GM19455 (cell line): ENCODE data around the gene KRT40.

Source experiments
- ATAC-seq: cut with Tn5 transposase; IDR thresholded peaks from one replicate; pipeline ENCODE4 v1.9.1; 2021; ENCODE audit not compliant: unreplicated experiment

KRT40 gene

GRCh38 chr17:40953881-40954280, 30.2 kb downstream of the KRT40 start:
- ATAC-seq: no peak

- ATAC-seq: no peak
Observed at GRCh38 chr17:40952661-40953060, 31.5 kb downstream of the KRT40 start.

DNA sequence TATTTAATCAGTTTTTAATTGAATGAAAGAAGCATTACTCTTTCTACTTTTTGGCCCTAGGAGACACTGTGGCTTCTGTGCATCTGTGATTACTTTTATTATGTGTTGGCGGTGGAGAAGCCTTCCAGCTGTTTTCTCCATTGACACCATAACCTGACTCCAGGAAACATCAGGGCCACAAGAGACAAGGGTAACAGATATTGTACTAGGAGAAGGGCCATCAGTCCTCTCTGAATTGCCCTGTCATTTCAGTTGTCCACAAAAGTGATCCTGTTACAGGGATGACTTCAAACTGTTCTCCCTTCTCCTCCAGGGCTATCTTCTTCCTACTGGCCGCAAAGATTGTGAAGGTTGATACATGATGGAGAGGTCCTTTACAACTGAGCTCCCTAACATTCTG, 32.0 kb downstream of the KRT40 start:
- no peak for ATAC-seq

DNA sequence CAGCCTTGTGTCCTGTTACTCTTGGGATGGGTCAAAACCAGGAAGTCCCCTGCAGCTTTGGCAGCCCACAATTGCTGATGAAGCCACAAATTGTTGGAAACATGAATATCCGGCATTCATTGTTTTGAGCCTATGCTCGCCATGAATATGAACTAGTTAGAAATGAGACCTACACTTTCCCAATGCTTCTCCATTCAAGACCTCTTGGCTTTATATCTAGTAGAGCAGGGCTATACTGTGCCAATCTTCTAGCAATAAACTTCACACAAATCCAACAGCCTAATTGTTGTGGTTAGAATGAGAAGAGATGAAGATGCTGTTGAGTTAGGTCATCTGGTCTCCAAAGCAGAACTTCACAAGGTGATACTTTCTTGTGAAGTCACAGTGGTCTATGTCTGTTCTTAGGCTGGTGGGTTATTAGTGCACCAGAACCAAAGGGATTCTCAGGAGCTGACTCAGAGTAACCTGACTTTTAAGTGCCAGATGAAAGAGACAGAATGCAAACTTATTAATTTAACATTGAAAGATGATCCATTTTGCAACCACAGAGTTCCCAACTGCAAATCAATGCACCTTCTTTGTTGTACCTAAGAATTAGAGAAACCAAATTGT, 33.0 kb downstream of the KRT40 start:
- no peak for ATAC-seq

- no peak for ATAC-seq
Observed at GRCh38 chr17:40950176-40950575, 34.0 kb downstream of the KRT40 start.

DNA sequence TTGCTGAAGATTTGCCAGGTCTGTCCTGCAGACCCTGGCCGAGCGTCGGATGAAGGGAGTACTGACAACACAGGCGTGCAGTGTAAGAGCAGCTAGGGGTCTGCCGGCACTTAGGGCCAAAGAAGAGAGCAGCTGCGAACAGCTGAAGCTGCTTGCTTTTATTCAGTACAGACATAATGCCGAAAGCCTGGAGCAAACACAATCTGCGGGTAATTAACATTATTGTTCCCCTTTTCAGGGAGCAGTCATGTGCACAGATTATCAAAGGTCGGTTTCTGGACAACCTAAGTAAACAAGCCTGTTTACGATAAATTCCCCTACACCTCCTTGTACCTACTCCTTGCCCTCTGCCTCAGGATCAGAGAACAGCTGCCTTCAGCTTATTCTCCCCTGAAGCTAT, 34.7 kb downstream of the KRT40 start:
- no peak for ATAC-seq

DNA sequence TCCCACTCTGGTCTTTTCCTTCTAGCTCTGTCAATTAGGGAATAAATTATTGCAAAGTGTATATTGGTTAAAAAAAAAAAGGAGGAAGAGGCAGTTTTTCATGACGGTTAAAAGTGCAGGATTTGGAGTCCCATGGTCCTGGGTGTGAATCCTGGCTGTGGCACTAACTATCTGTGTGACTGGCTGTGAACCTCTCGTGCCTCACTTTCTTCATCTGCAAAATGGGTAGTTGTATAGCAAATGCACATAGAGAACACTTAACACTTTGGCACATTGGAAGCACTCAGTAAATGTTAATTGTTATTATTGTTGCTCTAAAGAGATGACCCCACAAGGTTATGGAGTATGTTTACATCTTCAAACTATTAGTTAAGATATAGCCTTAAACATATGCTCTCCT, 36.2 kb downstream of the KRT40 start:
- ATAC-seq: no peak

- ATAC-seq: no peak
Observed at GRCh38 chr17:40945414-40945813, 38.7 kb downstream of the KRT40 start.

GRCh38 chr17:40944531-40944930, 39.6 kb downstream of the KRT40 start:
- ATAC-seq: no peak

GRCh38 chr17:40942553-40942952, 41.6 kb downstream of the KRT40 start:
- ATAC-seq: no peak

- no peak for ATAC-seq
Observed at GRCh38 chr17:40940266-40940665, 43.9 kb downstream of the KRT40 start.

DNA sequence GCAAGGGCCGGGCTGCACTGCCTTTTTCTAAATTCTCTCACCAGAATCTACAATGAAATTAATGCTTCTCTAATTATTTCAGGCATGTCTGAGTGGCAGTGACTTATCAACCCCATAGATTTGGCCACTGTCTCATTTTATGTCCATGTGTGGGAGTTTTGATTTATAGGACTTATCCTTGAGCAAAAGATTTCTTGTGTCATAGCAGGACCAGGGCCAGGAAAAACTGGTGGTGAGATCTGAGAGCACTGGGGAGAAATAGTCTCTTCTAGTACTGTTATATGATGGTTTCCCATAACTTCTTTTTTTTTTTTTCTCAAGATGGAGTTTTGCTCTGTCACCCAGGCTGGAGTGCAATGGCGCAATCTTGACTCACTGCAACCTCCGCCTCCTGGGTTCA, 45.1 kb downstream of the KRT40 start:
- no peak for ATAC-seq

DNA sequence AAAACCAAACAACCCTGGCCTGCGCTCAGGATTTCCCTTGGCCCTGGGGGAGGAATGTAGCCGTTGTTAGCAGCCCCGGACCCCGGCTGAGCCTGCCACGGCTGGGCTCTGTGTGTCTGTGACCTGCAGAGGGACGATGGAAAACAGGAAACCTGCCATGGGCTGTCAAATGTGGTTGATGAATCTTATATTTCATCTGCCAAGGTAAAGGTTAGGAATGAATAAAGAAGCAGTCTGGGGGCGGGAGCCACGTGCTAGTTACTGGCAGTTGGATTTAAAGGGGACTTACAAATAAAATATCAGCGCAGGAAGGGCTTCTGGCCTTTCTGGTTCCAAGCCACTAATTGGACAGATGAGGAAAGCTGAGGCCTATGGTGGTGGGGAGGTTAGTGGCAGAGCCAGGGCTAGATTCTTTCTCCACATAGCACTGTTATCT, 46.7 kb downstream of the KRT40 start, which contains the start of gene KRT23:
Gene KRT23 (minus strand): TSS at position 263 of the 436 bp plus-strand sequence. CDS start 1,043 bp downstream, outside the sequence.
- ATAC-seq: no peak

DNA sequence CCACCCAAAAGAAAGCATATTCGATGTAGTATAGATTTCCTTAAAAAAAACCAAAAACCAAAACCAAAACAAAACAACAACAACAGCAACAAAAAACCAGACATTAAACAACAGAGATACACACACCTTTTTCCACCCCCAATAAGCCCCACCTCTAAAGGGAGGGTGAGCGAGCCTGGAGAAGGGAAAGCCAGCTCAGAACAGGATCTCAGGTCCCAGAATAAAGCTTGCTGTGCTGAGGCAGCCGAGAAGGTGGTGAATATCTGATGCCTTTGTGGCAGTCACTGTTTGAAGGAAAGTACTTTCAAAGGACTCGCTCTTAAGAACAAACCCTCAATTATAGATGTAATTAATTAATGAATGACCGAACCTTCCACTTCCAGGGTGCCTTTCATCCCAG, 47.1 kb downstream of the KRT40 start:
- no peak for ATAC-seq

GRCh38 chr17:40936437-40936971, 47.6 kb downstream of the KRT40 start:
- ATAC-seq: no peak

DNA sequence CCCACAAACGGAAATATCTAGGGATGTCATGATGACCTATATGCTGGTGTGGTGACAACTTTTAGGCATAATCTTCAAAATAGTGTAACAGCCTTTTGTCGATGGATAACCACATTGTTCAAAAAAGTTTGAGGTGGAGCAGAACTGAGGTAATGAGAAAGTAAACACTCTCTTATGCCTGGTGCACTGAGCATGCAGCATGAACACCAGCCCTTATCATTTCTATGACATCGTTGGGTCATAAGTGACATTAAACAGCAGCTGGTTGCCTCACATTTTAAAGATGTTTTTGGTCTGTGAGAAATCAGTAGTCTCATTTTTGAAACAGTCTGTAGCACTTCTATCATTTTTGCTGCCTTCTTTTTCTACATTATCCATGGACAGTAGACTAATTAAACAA, 48.5 kb downstream of the KRT40 start:
- no peak for ATAC-seq

DNA sequence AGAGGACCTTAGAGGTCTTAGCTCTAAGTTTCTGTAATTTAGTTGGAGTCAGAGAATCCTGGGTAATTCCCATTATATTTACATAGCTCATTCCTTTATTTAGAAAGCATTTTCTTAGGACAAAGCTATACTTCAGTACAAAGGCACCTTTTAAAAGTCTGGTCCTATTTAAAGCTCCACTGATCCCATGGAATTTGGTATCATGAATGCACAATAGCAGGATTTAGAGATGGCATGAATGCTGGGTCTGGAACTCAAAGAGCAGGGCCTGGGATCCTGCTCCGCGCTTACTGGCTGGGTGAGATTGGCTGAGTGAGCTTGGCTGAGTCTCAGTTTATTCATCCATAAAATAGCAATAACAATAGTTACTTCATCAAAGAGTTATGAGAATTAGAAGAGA, 51.5 kb downstream of the KRT40 start:
- no peak for ATAC-seq

DNA sequence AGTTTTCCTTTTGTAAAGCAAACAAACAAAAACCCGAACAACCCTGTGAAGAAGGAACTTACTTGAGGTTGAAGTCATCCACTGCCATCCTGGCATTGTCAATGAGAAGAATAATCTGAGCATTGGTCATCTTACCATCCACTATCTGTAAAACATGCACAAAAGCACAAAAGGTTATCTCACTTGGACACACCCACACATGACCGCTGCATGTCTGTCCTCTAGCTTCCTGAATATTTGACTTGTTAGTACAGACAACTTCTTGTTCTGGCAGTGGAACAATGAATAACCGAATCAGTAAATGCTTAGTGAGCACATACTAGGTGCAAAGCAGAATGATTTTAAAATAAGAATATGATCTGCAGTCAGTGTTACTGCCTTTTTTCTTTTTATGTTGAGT, 52.8 kb downstream of the KRT40 start:
- ATAC-seq: no peak
